Stimulated activated CD4-positive, alpha-beta T cell treated with anti-CD3 and anti-CD28 coated beads, Interleukin-1b, Interleukin-23, amount 100 ng/mL, for 1 hour (primary cell): ENCODE measurements around the gene TMEM52.
"Not testable (repeated sequence)": the region's sequence is repeated elsewhere in the genome, so short reads cannot be mapped to it uniquely, and the experiment has no call there.

Source experiments
- DNase-seq, 2 donors: peaks; one replicate each; pipeline ENCODE4 v3.0.0-alpha.2; 2020; ENCODE audit warnings: low read depth in 2 of 2

The TMEM52 gene

GRCh38 chr1:1946540-1946939 is 27.5 kb upstream of the TMEM52 start:
- no peak for DNase-seq

- no peak for DNase-seq
These were observed 26.8 kb upstream of the TMEM52 start for GRCh38 chr1:1945782-1946393.

- peak; percentile 21 to 45 for DNase-seq
These were observed 24.9 kb upstream of the TMEM52 start for GRCh38 chr1:1943834-1944570.

GRCh38 chr1:1942753-1943656 is 23.9 kb upstream of the TMEM52 start:
- no peak for DNase-seq

GRCh38 chr1:1941868-1942752 is 23.0 kb upstream of the TMEM52 start:
- no peak for DNase-seq

- no peak for DNase-seq
These were observed 22.2 kb upstream of the TMEM52 start for GRCh38 chr1:1941211-1941841.

GRCh38 chr1:1940123-1940425 is 21.0 kb upstream of the TMEM52 start:
- DNase-seq = no peak

- no peak for DNase-seq
These were observed 20.4 kb upstream of the TMEM52 start for GRCh38 chr1:1939296-1940122.

GRCh38 chr1:1938613-1939295 is 19.7 kb upstream of the TMEM52 start:
- no peak for DNase-seq

GRCh38 chr1:1938276-1938573 is 19.1 kb upstream of the TMEM52 start:
- DNase-seq = no peak

GRCh38 chr1:1937549-1938275 is 18.6 kb upstream of the TMEM52 start:
- no peak for DNase-seq

GRCh38 chr1:1937061-1937460 is 18.0 kb upstream of the TMEM52 start:
- no peak for DNase-seq

- DNase-seq = not testable (repeated sequence)
These were observed 15.8 kb upstream of the TMEM52 start for GRCh38 chr1:1934848-1935247.

- no peak for DNase-seq
These were observed 10.8 kb upstream of the TMEM52 start for GRCh38 chr1:1929639-1930545.

- DNase-seq = no peak
These were observed 10.1 kb upstream of the TMEM52 start for GRCh38 chr1:1929102-1929638.

- no peak for DNase-seq
These were observed 9.4 kb upstream of the TMEM52 start for GRCh38 chr1:1928231-1929101.

- no peak for DNase-seq
These were observed 8.7 kb upstream of the TMEM52 start for GRCh38 chr1:1927751-1928150.
